Measurements from ENCODE around the gene ALDH2. TPM values are rescaled to one million over a fixed set of nuclear protein-coding genes. Genes with fewer than 3 reads are reported as not detected.
A peak's percentile ranks its signal among the peaks of the same experiment; 100 is the strongest.

ALDH2 gene
- total RNA-seq, 2 donors from 2014 or later: 107 to 164 TPM

DNA sequence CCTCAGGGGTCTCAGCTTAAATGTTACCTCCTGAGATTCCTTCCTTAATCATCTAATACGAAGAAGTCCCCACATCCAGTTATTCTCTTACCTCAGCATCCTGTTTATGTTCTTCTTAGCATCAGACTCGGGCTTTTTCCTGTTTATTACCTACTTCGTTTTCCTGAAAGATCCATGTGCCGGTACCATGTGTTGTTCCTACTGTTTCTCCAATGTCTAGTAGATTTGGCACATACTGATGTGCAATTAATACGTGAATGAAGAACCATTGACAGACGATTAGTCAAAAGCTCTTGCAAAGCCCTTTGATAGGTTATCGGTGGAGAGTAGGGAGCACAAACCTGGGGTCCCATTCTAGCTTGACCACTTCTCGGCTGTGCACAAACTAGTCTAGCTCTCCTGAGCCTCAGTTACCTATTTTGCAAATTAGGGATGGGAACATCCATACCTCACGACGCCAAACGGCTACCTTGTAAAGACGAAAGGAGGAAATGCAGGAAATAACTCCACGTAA lies 74.6 kb downstream of the ALDH2 start:
- DNase-seq (ENCODE audit: low spot score): no peak
- Histone ChIP-seq H3K27ac (peak overlapping the region; percentile 87 to 94), H3K4me1 (replicated peaks) (peaks cover 11% of the 10 kb centered on the region), H3K4me3 (peak overlapping the region; percentile 89 to 94), H3K36me3 (peaks cover 0 to 3% of the 10 kb centered on the region in 2 donors), H3K9me3 (no peaks in the 10 kb centered on the region), H3K27me3 (replicated peaks; ENCODE audit: insufficient read depth) (no peaks in the 10 kb centered on the region)
- under 1% methylated on average over 13 of the region's 13 CpGs for WGBS
- no peak for TF ChIP-seq POLR2AphosphoS5 (IDR thresholded peaks at IDR 0.05)
- no peak for TF ChIP-seq POLR2A (IDR thresholded peaks at IDR 0.05)
- TF ChIP-seq, protein P1, sequence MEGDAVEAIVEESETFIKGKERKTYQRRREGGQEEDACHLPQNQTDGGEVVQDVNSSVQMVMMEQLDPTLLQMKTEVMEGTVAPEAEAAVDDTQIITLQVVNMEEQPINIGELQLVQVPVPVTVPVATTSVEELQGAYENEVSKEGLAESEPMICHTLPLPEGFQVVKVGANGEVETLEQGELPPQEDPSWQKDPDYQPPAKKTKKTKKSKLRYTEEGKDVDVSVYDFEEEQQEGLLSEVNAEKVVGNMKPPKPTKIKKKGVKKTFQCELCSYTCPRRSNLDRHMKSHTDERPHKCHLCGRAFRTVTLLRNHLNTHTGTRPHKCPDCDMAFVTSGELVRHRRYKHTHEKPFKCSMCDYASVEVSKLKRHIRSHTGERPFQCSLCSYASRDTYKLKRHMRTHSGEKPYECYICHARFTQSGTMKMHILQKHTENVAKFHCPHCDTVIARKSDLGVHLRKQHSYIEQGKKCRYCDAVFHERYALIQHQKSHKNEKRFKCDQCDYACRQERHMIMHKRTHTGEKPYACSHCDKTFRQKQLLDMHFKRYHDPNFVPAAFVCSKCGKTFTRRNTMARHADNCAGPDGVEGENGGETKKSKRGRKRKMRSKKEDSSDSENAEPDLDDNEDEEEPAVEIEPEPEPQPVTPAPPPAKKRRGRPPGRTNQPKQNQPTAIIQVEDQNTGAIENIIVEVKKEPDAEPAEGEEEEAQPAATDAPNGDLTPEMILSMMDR (IDR thresholded peaks at IDR 0.05): no peak
- intact Hi-C loops (cut with DNase I): no loop called here

DNA sequence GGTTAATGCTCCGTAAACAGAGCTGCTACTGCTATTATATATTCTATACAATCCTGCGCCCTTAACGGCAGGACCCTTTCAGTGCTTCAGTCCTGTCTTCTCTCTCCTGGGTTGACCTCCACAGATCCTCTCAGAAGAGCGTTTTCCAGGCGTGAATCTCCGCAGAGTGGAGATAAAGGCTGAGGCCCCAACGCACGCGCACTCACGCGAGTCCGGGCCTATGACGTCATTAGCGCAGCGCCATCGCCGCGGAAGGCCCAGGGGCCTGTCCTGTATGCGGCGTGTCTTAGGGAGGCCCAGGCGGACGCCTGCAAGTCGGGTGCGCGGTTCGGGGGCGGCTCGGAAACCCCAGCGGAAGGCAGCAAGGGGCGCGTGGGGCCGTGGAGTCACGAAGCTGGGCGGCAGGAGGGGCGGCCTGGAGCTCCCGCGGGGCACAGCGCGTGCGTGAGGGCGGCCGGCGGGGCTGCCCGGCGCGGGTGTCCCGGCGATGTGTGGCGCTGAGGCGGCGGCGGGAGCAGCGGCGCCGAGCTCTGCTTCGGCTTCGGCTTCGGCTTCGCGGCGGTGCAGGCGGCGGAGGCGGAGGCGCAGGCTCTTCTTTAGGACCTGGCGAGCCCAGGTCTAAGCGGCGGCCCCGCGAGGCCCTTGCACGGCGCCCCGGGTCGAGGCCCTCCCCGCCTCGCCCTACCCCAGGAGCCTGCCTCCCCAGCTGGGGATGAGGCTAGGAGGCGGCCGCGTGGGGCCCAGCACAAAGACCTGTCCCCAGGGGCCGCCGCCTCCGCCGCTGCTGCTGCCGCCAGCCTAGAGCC lies 75.2 kb downstream of the ALDH2 start, which contains the start of gene MAPKAPK5:
MAPKAPK5 (plus strand) TSS at position 479 of the 806 bp plus-strand sequence. CDS start 506 bp downstream, outside the sequence.
- peaks cover 11% of the 10 kb centered on the region for H3K4me1 ChIP-seq (replicated peaks)
- WGBS: under 1% methylated on average over 56 of the region's 84 CpGs

GRCh38 chr12:111842556-111843396 lies 76.0 kb downstream of the ALDH2 start:
- no peak for DNase-seq (ENCODE audit: low spot score)
- Histone ChIP-seq H3K4me3 (peak overlapping the region; percentile 89 to 94), H3K9me3 (no peaks in the 10 kb centered on the region), H3K27me3 (replicated peaks; ENCODE audit: insufficient read depth) (no peaks in the 10 kb centered on the region), H3K4me1 (replicated peaks) (peaks cover 11% of the 10 kb centered on the region), H3K27ac (peak overlapping the region; percentile 87 to 94), H3K36me3 (peaks cover 0 to 3% of the 10 kb centered on the region in 2 donors)
- intact Hi-C loops (cut with DNase I): no loop called here
- 2% methylated on average over 39 of the region's 44 CpGs for WGBS
- TF ChIP-seq POLR2A (IDR thresholded peaks at IDR 0.05) (no peak), POLR2AphosphoS5 (IDR thresholded peaks at IDR 0.05) (no peak)
- TF ChIP-seq, protein P1 (IDR thresholded peaks at IDR 0.05): no peak

More for the DNA sequence above, 75.2 kb downstream of the ALDH2 start, which contains the start of gene MAPKAPK5:
- TF ChIP-seq, protein P1 (IDR thresholded peaks at IDR 0.05): peak in 1 of 4 experiments; percentile 24
- TF ChIP-seq POLR2AphosphoS5 (IDR thresholded peaks at IDR 0.05): peak; percentile 98
- TF ChIP-seq POLR2A (IDR thresholded peaks at IDR 0.05): peak; percentile 71
- no peaks in the 10 kb centered on the region for H3K27me3 ChIP-seq (replicated peaks; ENCODE audit: insufficient read depth)
- no peaks in the 10 kb centered on the region for H3K9me3 ChIP-seq
- peak; percentile 88 for DNase-seq (ENCODE audit: low spot score)
- peak within 1 kb of the TSS; percentile 89 to 94 for H3K4me3 ChIP-seq
- peaks cover 0 to 3% of the 10 kb centered on the region in 2 donors for H3K36me3 ChIP-seq
- H3K27ac ChIP-seq: peak within 1 kb of the TSS; percentile 87 to 94
- intact Hi-C loops (cut with DNase I): no loop called here

GRCh38 chr12:111846016-111846415 lies 79.3 kb downstream of the ALDH2 start:
- no peaks in the 10 kb centered on the region for H3K36me3 ChIP-seq
- TF ChIP-seq POLR2A (IDR thresholded peaks at IDR 0.05) (no peak), POLR2AphosphoS5 (IDR thresholded peaks at IDR 0.05) (no peak)
- TF ChIP-seq, protein P1 (IDR thresholded peaks at IDR 0.05): no peak
- H3K4me1 ChIP-seq (replicated peaks): peaks cover 2% of the 10 kb centered on the region
- intact Hi-C loops (cut with DNase I): no loop called here
- H3K27ac ChIP-seq: no peak overlapping the region
- no peak for DNase-seq (ENCODE audit: low spot score)
- no peaks in the 10 kb centered on the region for H3K27me3 ChIP-seq (replicated peaks; ENCODE audit: insufficient read depth)
- H3K4me3 ChIP-seq: no peak overlapping the region
- 76% methylated on average over 2 of the region's 2 CpGs for WGBS
- H3K9me3 ChIP-seq: no peaks in the 10 kb centered on the region
